GM13976 (cell line): ENCODE results near the gene PACS2.

Source experiments
- DNase-seq: peaks from one replicate; pipeline ENCODE4 v3.0.0; 2012; ENCODE audit warnings: low spot score
- CTCF ChIP-seq: IDR thresholded peaks from 2 replicates; pipeline ENCODE4 v1.5.1; 2012; ENCODE audit warnings: borderline replicate concordance, mild to moderate bottlenecking; ENCODE audit not compliant: insufficient read depth; ENCODE audit errors: extremely low read depth, missing control alignments, control extremely low read depth
- in situ Hi-C: fragments of 300-500 bp; cut with MboI; formaldehyde crosslinking; loops from one replicate; pipeline ENCODE4 v1.12.0; 2022; ENCODE audit warnings: low sequenced_read_pairs, mixed read lengths, inconsistent platforms; ENCODE audit not compliant: unreplicated experiment

Gene PACS2

GRCh38 chr14:105351920-105352851, 37.6 kb downstream of the PACS2 start:
- TF ChIP-seq CTCF, result peak; percentile 87
- peak; percentile 94 for DNase-seq
- in situ Hi-C loops, result no loop called here

GRCh38 chr14:105353136-105353535, 38.6 kb downstream of the PACS2 start:
- DNase-seq, result no peak
- in situ Hi-C loops, result no loop called here
- TF ChIP-seq CTCF, result no peak

- TF ChIP-seq CTCF, result no peak
- no peak for DNase-seq
- in situ Hi-C loops, result no loop called here
Observed at GRCh38 chr14:105354541-105354940, 40.0 kb downstream of the PACS2 start.

GRCh38 chr14:105355049-105355575, 40.6 kb downstream of the PACS2 start:
- TF ChIP-seq CTCF, result no peak
- no peak for DNase-seq
- in situ Hi-C loops, result no loop called here

- no peak for DNase-seq
- in situ Hi-C loops, result no loop called here
- TF ChIP-seq CTCF, result no peak
Observed at GRCh38 chr14:105355850-105356604, 41.5 kb downstream of the PACS2 start.

- in situ Hi-C loops, result no loop called here
- no peak for DNase-seq
- no peak for TF ChIP-seq CTCF
Observed at GRCh38 chr14:105356927-105357326, 42.4 kb downstream of the PACS2 start.
